ENCODE data around the gene FAM187B.

FAM187B gene

GRCh38 chr19:35217649-35217990, 10.9 kb downstream of the FAM187B start:
- Histone ChIP-seq H3K36me3 (replicated peaks) (no peaks in the 10 kb centered on the region), H3K4me3 (no peak overlapping the region), H3K4me1 (peaks cover 16% of the 10 kb centered on the region), H3K9me3 (peaks cover 3% of the 10 kb centered on the region; the same call in 1 of the 2 replicates), H3K27me3 (ENCODE audit: low read depth) (no peaks in the 10 kb centered on the region)
- no peak for DNase-seq (ENCODE audit: low spot score in 2 of 2)
- in situ Hi-C loops (cut with MboI; ENCODE audit: low sequenced_read_pairs): no loop called here

DNA sequence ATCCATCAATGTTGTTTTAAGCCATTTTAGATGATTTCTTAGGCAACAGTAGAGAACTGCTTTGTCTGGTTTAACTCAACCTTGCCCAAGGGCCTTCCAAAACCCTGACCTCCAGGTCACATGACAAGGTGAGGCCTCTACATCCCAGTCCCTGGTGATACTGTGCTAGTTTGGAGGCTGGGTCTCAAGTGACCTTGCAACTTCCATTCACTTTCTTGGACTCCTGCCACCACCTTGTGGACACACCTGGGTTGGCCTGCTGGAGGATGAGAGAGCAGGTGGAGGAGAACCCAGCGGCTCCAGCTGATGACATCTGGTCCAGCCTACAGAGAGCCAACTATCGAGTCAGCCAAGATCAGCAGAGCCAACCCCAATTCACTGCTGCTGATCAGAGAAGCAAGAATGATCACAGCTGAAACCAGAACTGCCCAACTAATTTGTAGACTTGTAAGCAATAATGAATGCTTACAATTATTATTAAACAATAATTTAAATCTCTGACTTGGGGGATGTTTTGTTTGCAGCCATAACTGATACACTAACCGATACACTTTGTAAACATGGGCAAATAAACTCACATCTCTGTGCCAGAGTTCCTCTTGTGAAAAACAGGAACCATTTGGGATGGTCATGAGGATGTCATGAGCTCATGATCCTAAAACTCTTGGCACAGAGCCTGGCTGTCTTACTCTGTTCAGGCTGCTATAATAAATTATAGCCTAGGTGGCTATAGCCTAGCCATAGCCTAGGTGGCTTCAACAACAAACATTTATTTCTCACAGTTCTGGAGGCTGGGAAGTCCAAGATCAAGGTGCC, 11.5 kb downstream of the FAM187B start:
- DNase-seq (ENCODE audit: low spot score in 2 of 2): no peak
- no peak overlapping the region for H3K4me3 ChIP-seq
- no peaks in the 10 kb centered on the region for H3K27me3 ChIP-seq (ENCODE audit: low read depth)
- in situ Hi-C loops (cut with MboI; ENCODE audit: low sequenced_read_pairs): no loop called here
- peaks cover 3% of the 10 kb centered on the region; the same call in 1 of the 2 replicates for H3K9me3 ChIP-seq
- H3K4me1 ChIP-seq: peaks cover 16% of the 10 kb centered on the region
- H3K36me3 ChIP-seq (replicated peaks): no peaks in the 10 kb centered on the region

GRCh38 chr19:35216016-35216832, 12.3 kb downstream of the FAM187B start:
- no peak for DNase-seq (ENCODE audit: low spot score in 2 of 2)
- H3K36me3 ChIP-seq (replicated peaks): no peaks in the 10 kb centered on the region
- H3K4me3 ChIP-seq: no peak overlapping the region
- H3K4me1 ChIP-seq: peaks cover 16% of the 10 kb centered on the region
- peaks cover 3% of the 10 kb centered on the region; the same call in 1 of the 2 replicates for H3K9me3 ChIP-seq
- no peaks in the 10 kb centered on the region for H3K27me3 ChIP-seq (ENCODE audit: low read depth)
- in situ Hi-C loops (cut with MboI; ENCODE audit: low sequenced_read_pairs): no loop called here

- Histone ChIP-seq H3K4me1 (peaks cover 16% of the 10 kb centered on the region), H3K9me3 (peaks cover 3% of the 10 kb centered on the region; the same call in 1 of the 2 replicates), H3K27me3 (ENCODE audit: low read depth) (no peaks in the 10 kb centered on the region), H3K4me3 (no peak overlapping the region), H3K36me3 (replicated peaks) (no peaks in the 10 kb centered on the region)
- peak in 1 of 2 experiments; percentile 50 for DNase-seq (ENCODE audit: low spot score in 2 of 2)
- in situ Hi-C loops (cut with MboI; ENCODE audit: low sequenced_read_pairs): no loop called here
These were observed 13.6 kb downstream of the FAM187B start for GRCh38 chr19:35214766-35215422.

DNA sequence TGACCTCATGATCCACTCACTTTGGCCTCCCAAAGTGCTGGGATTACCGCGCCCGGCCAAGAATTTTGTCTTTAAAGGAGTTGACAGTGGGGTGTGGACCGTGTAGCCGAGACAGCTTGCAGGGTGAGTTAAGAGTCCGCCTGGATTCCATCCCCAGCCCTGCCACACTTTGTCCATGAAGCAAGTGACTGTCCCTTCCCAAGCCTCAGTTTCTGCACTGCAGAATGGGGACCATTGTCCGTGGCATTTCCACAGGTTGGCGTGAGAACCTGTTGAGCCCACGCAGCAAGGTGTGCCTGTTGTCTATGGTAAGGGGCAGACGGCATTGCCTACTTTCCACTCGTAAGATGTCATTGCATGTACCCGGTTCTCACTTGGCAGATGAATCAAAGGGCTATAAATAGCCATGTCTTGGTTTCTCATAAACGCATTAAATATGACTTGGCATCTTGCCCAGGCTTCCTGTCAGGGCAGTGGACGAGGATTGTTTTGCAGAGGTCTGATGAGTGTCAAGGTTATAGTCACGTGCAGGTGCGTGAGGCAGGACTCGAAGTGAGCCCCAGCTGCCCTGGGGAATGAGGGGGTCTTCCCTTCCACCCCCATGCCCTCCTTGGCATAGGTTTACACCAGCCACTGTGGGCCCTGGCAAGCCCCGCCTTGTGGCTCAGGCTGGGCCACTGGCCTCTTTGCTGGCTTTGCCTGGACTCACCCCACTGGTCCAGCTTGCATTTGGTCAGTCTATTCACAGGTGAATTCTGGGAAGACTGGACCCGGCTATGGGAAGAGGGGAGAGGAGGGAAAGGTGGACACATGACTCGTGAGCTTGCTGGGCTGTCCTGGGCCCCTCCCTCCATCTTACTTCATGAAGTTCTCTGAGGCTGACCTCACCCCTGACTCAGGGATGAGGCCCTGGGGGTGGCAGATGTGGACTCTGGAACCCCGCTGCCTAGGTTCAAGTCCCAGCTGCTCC, 14.6 kb downstream of the FAM187B start:
- H3K9me3 ChIP-seq: peaks cover 3% of the 10 kb centered on the region; the same call in 1 of the 2 replicates
- in situ Hi-C loops (cut with MboI; ENCODE audit: low sequenced_read_pairs): no loop called here
- H3K4me3 ChIP-seq: no peak overlapping the region
- DNase-seq (ENCODE audit: low spot score in 2 of 2): no peak
- no peaks in the 10 kb centered on the region for H3K27me3 ChIP-seq (ENCODE audit: low read depth)
- H3K36me3 ChIP-seq (replicated peaks): no peaks in the 10 kb centered on the region
- peaks cover 16% of the 10 kb centered on the region for H3K4me1 ChIP-seq

GRCh38 chr19:35212241-35212640, 16.3 kb downstream of the FAM187B start:
- Histone ChIP-seq H3K27me3 (ENCODE audit: low read depth) (no peaks in the 10 kb centered on the region), H3K36me3 (replicated peaks) (no peaks in the 10 kb centered on the region), H3K9me3 (peaks cover 1% of the 10 kb centered on the region; the same call in 1 of the 2 replicates), H3K4me1 (peaks cover 16% of the 10 kb centered on the region), H3K4me3 (no peak overlapping the region)
- in situ Hi-C loops (cut with MboI; ENCODE audit: low sequenced_read_pairs): no loop called here
- no peak for DNase-seq (ENCODE audit: low spot score in 2 of 2)

DNA sequence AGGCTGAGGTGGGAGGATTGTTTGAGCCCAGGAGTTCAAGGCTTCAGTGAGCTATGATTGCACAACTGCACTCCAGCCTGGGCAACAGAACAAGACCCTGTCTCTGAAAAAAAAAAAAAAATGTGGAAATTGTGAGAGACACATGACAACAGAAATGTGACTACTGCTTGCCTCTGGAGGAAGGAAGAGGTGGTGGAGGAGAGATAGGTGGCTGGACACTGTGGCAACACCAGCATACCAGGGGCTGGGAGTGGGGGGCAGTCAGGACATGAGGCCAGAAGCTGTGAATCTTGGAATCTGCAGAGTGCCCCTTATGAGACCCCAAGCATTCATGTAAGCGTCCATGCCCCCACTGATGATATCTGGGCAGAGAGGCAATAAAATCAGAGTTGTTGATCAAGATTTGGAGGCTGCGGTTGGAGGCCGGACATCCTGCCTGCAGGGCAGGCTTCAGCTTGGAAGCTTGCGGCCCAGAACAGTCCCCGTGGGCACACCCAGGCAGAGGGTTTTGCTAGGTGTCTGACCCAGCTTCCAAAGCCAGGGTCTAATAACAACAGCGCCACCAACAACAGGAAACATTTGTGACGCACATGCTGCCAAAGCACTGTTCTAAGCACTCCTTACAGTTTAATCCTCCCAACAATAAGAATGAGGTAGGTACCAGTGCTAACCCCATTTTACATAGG, 16.9 kb downstream of the FAM187B start:
- Histone ChIP-seq H3K27me3 (ENCODE audit: low read depth) (no peaks in the 10 kb centered on the region), H3K4me3 (no peak overlapping the region), H3K9me3 (no peaks in the 10 kb centered on the region), H3K36me3 (replicated peaks) (no peaks in the 10 kb centered on the region), H3K4me1 (peaks cover 16% of the 10 kb centered on the region)
- in situ Hi-C loops (cut with MboI; ENCODE audit: low sequenced_read_pairs): no loop called here
- DNase-seq (ENCODE audit: low spot score in 2 of 2): no peak

- no peaks in the 10 kb centered on the region for H3K27me3 ChIP-seq (ENCODE audit: low read depth)
- H3K36me3 ChIP-seq (replicated peaks): no peaks in the 10 kb centered on the region
- DNase-seq (ENCODE audit: low spot score in 2 of 2): no peak
- peaks cover 18% of the 10 kb centered on the region for H3K4me1 ChIP-seq
- in situ Hi-C loops (cut with MboI; ENCODE audit: low sequenced_read_pairs): no loop called here
- H3K4me3 ChIP-seq: no peak overlapping the region
- no peaks in the 10 kb centered on the region for H3K9me3 ChIP-seq
These were observed 18.9 kb downstream of the FAM187B start for GRCh38 chr19:35209646-35210045.

DNA sequence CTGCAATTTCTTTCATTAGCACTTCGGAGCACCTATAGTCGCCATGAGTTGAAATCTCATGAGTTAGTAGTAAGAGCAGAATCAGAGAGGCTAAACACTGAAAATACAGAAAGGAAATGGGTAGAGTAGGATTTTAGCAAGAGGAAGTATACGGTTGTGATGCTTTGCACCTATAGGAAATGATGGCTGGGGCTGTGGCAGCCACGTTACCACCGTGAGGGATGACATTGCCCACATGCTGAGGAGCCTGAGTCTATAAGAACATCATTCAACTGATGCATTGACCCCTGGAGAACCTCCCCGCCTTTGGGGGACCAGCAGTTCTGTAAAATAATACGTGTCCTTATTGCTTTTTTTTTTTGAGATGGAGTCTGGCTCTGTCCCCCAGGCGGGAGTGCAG, 20.4 kb downstream of the FAM187B start:
- H3K4me3 ChIP-seq: no peak overlapping the region
- in situ Hi-C loops (cut with MboI; ENCODE audit: low sequenced_read_pairs): no loop called here
- H3K36me3 ChIP-seq (replicated peaks): no peaks in the 10 kb centered on the region
- H3K4me1 ChIP-seq: peaks cover 24% of the 10 kb centered on the region
- no peaks in the 10 kb centered on the region for H3K27me3 ChIP-seq (ENCODE audit: low read depth)
- no peak for DNase-seq (ENCODE audit: low spot score in 2 of 2)
- H3K9me3 ChIP-seq: no peaks in the 10 kb centered on the region

- in situ Hi-C loops (cut with MboI; ENCODE audit: low sequenced_read_pairs): no loop called here
- H3K4me3 ChIP-seq: no peak overlapping the region
- peaks cover 31% of the 10 kb centered on the region for H3K4me1 ChIP-seq
- no peak for DNase-seq (ENCODE audit: low spot score in 2 of 2)
- no peaks in the 10 kb centered on the region for H3K27me3 ChIP-seq (ENCODE audit: low read depth)
- no peaks in the 10 kb centered on the region; the same call in 1 of the 2 replicates for H3K36me3 ChIP-seq (replicated peaks)
- no peaks in the 10 kb centered on the region for H3K9me3 ChIP-seq
These were observed 21.1 kb downstream of the FAM187B start for GRCh38 chr19:35207391-35207871.

DNA sequence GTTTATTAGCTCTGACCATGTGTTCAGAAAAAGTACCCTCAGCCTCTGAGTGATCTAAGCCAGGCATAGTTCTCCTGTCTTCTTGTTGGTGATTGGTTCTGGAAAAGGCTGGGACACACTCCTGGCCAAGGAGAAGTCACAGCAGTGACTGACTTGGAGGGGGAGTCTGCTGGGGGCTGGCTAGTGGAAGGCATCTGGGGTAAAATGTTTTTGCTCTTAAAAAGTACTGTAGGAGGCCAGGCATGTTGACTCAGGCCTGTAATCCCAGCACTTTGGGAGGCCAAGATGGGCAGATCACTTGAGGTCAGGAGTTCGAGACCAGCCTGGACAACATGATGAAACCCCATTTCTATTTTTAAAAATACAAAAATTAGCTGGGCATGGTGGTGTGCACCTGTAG, 21.7 kb downstream of the FAM187B start:
- Histone ChIP-seq H3K9me3 (no peaks in the 10 kb centered on the region), H3K4me3 (no peak overlapping the region), H3K36me3 (replicated peaks) (no peaks in the 10 kb centered on the region; the same call in 1 of the 2 replicates), H3K27me3 (ENCODE audit: low read depth) (no peaks in the 10 kb centered on the region), H3K4me1 (peaks cover 33% of the 10 kb centered on the region)
- in situ Hi-C loops (cut with MboI; ENCODE audit: low sequenced_read_pairs): no loop called here
- DNase-seq (ENCODE audit: low spot score in 2 of 2): no peak

- Histone ChIP-seq H3K9me3 (no peaks in the 10 kb centered on the region), H3K4me3 (no peak overlapping the region), H3K36me3 (replicated peaks) (no peaks in the 10 kb centered on the region; the same call in 1 of the 2 replicates), H3K27me3 (ENCODE audit: low read depth) (no peaks in the 10 kb centered on the region), H3K4me1 (peaks cover 33% of the 10 kb centered on the region)
- in situ Hi-C loops (cut with MboI; ENCODE audit: low sequenced_read_pairs): no loop called here
- no peak for DNase-seq (ENCODE audit: low spot score in 2 of 2)
These were observed 22.2 kb downstream of the FAM187B start for GRCh38 chr19:35206379-35206778.
